Thyroid gland (tissue), 4 donors: ENCODE results near the gene NECAB2.

Experiments
- CTCF ChIP-seq, 6 experiments: fragments of 200-600 bp in 3 of 6; fragments of 450-650 bp in 3 of 6; sonication (generic) in 3 of 6; IDR thresholded peaks; one replicate each; pipeline ENCODE4 v1.5.1; 2016 to 2019; ENCODE audit warnings: antibody characterized with exemption in 6 of 6, mild to moderate bottlenecking in 2 of 6, inconsistent platforms in 1 of 6, moderate library complexity in 1 of 6
- POLR2A ChIP-seq, 2 donors: fragments of 450-650 bp; IDR thresholded peaks; one replicate each; pipeline ENCODE4 v1.6.1; 2017; ENCODE audit warnings: antibody characterized with exemption in 2 of 2, mild to moderate bottlenecking in 2 of 2, moderate library complexity in 1 of 2

- no peak for TF ChIP-seq CTCF (IDR thresholded peaks at IDR 0.05)
- TF ChIP-seq POLR2A (IDR thresholded peaks at IDR 0.05): no peak
These were observed 1.0 kb downstream of the NECAB2 start for GRCh38 chr16:83968891-83969649.
